GM12878 (cell line): Measurements from ENCODE around the gene ZMIZ1. TPM values are rescaled to one million over a fixed set of nuclear protein-coding genes. Genes with fewer than 3 reads are reported as not detected.

Source experiments
- ATAC-seq: fragments of 200-7000 bp; cut with Tn5 transposase; 3 replicates; pipeline ENCODE4 v1.9.1; 2020; ENCODE audit warnings: mild to moderate bottlenecking, moderate library complexity
- BruUV-seq: library from RNA; stranded (reverse); fragments of 400-500 nt; replicated peaks from 2 replicates; lab custom pipeline; 2021; lab: Mats Ljungman, UMichigan
- CTCF ChIA-PET: fragments of 300-600 bp; sonication (Branson Sonifier 250); formaldehyde crosslinking; extraction: SDS; loops from one replicate; lab custom pipeline; 2021; ENCODE audit warnings: inconsistent platforms; lab: Yijun Ruan, JAX
- POLR2A ChIA-PET: fragments of 350-600 bp; formaldehyde crosslinking; extraction: SDS; loops from one replicate; lab custom pipeline; 2021; ENCODE audit warnings: inconsistent platforms; lab: Charles Lee
- RAD21 ChIA-PET: fragments of 300-600 bp; sonication (Branson Sonifier 250); formaldehyde crosslinking; loops from one replicate; lab custom pipeline; 2023; ENCODE audit warnings: antibody characterized with exemption; ENCODE audit not compliant: unreplicated experiment; lab: Charles Lee
- SMC1A ChIA-PET: fragments of 300-600 bp; sonication (Branson Sonifier 250); formaldehyde crosslinking; loops from one replicate; lab custom pipeline; 2023; ENCODE audit not compliant: unreplicated experiment, uncharacterized antibody; lab: Charles Lee
- DNase-seq: peaks from one replicate; pipeline ENCODE4 v3.0.0-alpha.2; 2011; ENCODE audit warnings: low read depth, low spot score
- FAIRE-seq: peaks from 3 replicates; lab custom pipeline; 2011; peaks lifted over from hg19 to GRCh38; lab: Jason Lieb, UNC
- H2AFZ ChIP-seq: 2 replicates; pipeline ENCODE4 v1.6.0; 2011; ENCODE audit warnings: low read depth, low read length, control low read depth; ENCODE audit not compliant: control insufficient read depth
- H3K27ac ChIP-seq: 2 replicates; pipeline ENCODE4 v1.5.1; 2011; ENCODE audit warnings: control low read depth; ENCODE audit not compliant: control insufficient read depth, insufficient read depth
- H3K27me3 ChIP-seq, 2 experiments: replicated peaks in 1 of 2; 2 replicates each; pipeline versions ENCODE4 v1.6.0 to v1.6.1; 2011; ENCODE audit warnings: low read length in 1 of 2; ENCODE audit not compliant: control insufficient read depth in 2 of 2, insufficient read depth in 2 of 2
- H3K36me3 ChIP-seq, 2 experiments: 2 replicates each; pipeline ENCODE4 v1.5.1; 2011; ENCODE audit warnings: low read length in 1 of 2; ENCODE audit not compliant: control insufficient read depth in 2 of 2, insufficient read depth in 2 of 2
- H3K4me1 ChIP-seq: 2 replicates; pipeline ENCODE4 v1.6.1; 2011; ENCODE audit warnings: mild to moderate bottlenecking, low read length, moderate library complexity, mixed read lengths; ENCODE audit not compliant: control insufficient read depth, insufficient read depth
- H3K4me2 ChIP-seq: 2 replicates; pipeline ENCODE4 v1.6.0; 2011; ENCODE audit warnings: control low read depth; ENCODE audit not compliant: control insufficient read depth, insufficient read depth
- H3K4me3 ChIP-seq: fragments of 200-600 bp; sonication (generic); 2 replicates; pipeline ENCODE4 v1.5.1; 2016
- H3K79me2 ChIP-seq: 2 replicates; pipeline ENCODE4 v1.6.0; 2011; ENCODE audit warnings: low read length; ENCODE audit not compliant: control insufficient read depth, insufficient read depth
- H3K9ac ChIP-seq: 2 replicates; pipeline ENCODE4 v1.8.0; 2011; ENCODE audit warnings: low read length, control low read depth, mixed read lengths; ENCODE audit not compliant: control insufficient read depth, insufficient read depth
- H3K9me3 ChIP-seq: replicated peaks from 3 replicates; pipeline ENCODE4 v1.5.1; 2011; ENCODE audit warnings: mild to moderate bottlenecking, low read length; ENCODE audit not compliant: control insufficient read depth, insufficient read depth
- H4K20me1 ChIP-seq: 2 replicates; pipeline ENCODE4 v1.6.0; 2011; ENCODE audit not compliant: control insufficient read depth, insufficient read depth
- CHD4 ChIP-seq: fragments of 200-600 bp; sonication (generic); IDR thresholded peaks from 2 replicates; pipeline ENCODE4 v1.6.1; 2016; ENCODE audit warnings: mild to moderate bottlenecking
- CREB1 ChIP-seq: IDR thresholded peaks from 2 replicates; pipeline ENCODE4 v1.6.1; 2012; ENCODE audit warnings: low read depth, mild to moderate bottlenecking, inconsistent platforms
- FOXK2 ChIP-seq: fragments of 450-650 bp; IDR thresholded peaks from 2 replicates; pipeline ENCODE4 v1.6.1; 2017; ENCODE audit warnings: mild to moderate bottlenecking, moderate library complexity
- IKZF2 ChIP-seq, 2 experiments: fragments of 450-650 bp; IDR thresholded peaks; 2 replicates each; pipeline ENCODE4 v1.6.1; 2017; ENCODE audit warnings: mild to moderate bottlenecking in 2 of 2, moderate library complexity in 2 of 2
- LARP7 ChIP-seq: fragments of 450-650 bp; IDR thresholded peaks from 2 replicates; pipeline ENCODE4 v1.6.1; 2017; ENCODE audit warnings: mild to moderate bottlenecking
- MXI1 ChIP-seq: fragments of 150-350 bp; IDR thresholded peaks from 2 replicates; pipeline ENCODE4 v1.6.1; 2011; ENCODE audit warnings: low read depth, mild to moderate bottlenecking, inconsistent platforms, low read length, improper control_type of control experiment
- NR2C2 ChIP-seq: IDR thresholded peaks from 2 replicates; pipeline ENCODE4 v1.6.1; 2011; ENCODE audit warnings: borderline replicate concordance, low read depth; ENCODE audit not compliant: control insufficient read depth, insufficient read length
- POLR2AphosphoS2 ChIP-seq: IDR thresholded peaks from 2 replicates; pipeline ENCODE4 v1.6.1; 2011; ENCODE audit warnings: low read depth, mild to moderate bottlenecking, low read length, improper control_type of control experiment, moderate library complexity
- POLR2AphosphoS5 ChIP-seq: IDR thresholded peaks from 2 replicates; pipeline ENCODE4 v1.6.1; 2011; ENCODE audit warnings: mild to moderate bottlenecking, low read length, inconsistent platforms
- POU2F2 ChIP-seq: IDR thresholded peaks from 3 replicates; pipeline ENCODE4 v1.6.1; 2011; ENCODE audit warnings: low read depth, mild to moderate bottlenecking, low read length, borderline replicate concordance
- RBBP5 ChIP-seq: fragments of 200-600 bp; sonication (generic); conservative IDR thresholded peaks from 2 replicates; pipeline ENCODE4 v1.6.1; 2016
- RFX5 ChIP-seq: IDR thresholded peaks from 2 replicates; pipeline ENCODE4 v1.6.1; 2011; ENCODE audit warnings: low read depth, low read length, improper control_type of control experiment
- SREBF1 ChIP-seq: IDR thresholded peaks from 2 replicates; pipeline ENCODE4 v1.6.1; 2012; ENCODE audit warnings: mild to moderate bottlenecking, low read length
- TARDBP ChIP-seq: IDR thresholded peaks from 2 replicates; pipeline ENCODE4 v1.6.1; 2016; ENCODE audit warnings: borderline replicate concordance
- ZNF24 ChIP-seq: fragments of 450-650 bp; IDR thresholded peaks from 2 replicates; pipeline ENCODE4 v1.6.1; 2017; ENCODE audit warnings: antibody characterized with exemption, mild to moderate bottlenecking
- WGBS: methylation state at CpG from one replicate; pipeline ENCODE4 v1.1.6; 2016; ENCODE audit warnings: low lambda C conversion rate; ENCODE audit not compliant: insufficient replicate concordance, insufficient coverage; ENCODE audit errors: missing lambda C conversion rate; 5-methylcytosine and 5-hydroxymethylcytosine counted together
- in situ Hi-C: fragments of 300-500 bp; cut with MboI; formaldehyde crosslinking; loops from 9 replicates; pipeline ENCODE4 v1.14.3; 2018; ENCODE audit warnings: mixed read lengths
- intact Hi-C: fragments of 100-400 bp; cut with micrococcal nuclease; formaldehyde crosslinking; loops from one replicate; pipeline ENCODE4 v1.14.2; 2022; ENCODE audit not compliant: unreplicated experiment
- polyA plus RNA-seq, 11 experiments: library from polyadenylated mRNA; depleted of rRNA in 4 of 11; unstranded in 6 of 11; stranded (reverse) in 5 of 11; fragments of >200 nt; fragmentation: Nextera tagmentation in 4 of 11; fragmentation: Illumina TruSeq in 1 of 11; extraction: Ambion mirVana in 4 of 11; extraction: Trizol in 1 of 11; gene quantifications; 1 replicate in 1 of 11; 2 replicates in 10 of 11; pipeline versions ENCODE4 v1.2.1 to v1.2.3, GENCODE V29; 2011 to 2016; ENCODE audit warnings: inconsistent platforms in 2 of 11, missing spikeins in 2 of 11, low read depth in 1 of 11
- total RNA-seq, 4 experiments: library from RNA; depleted of rRNA in 3 of 4; stranded (reverse); fragments of >200 nt in 3 of 4; fragmentation: Illumina TruSeq in 1 of 4; extraction: Trizol in 1 of 4; gene quantifications; 2 replicates each; pipeline versions ENCODE4 v1.2.1 to v1.2.3, GENCODE V29; 2013 to 2021
- TF ChIP-seq, protein P1 (sequence below), 3 experiments: IDR thresholded peaks in 2 of 3; conservative IDR thresholded peaks in 1 of 3; 2 replicates each; pipeline ENCODE4 v1.5.1; 2011; ENCODE audit warnings: low read depth in 3 of 3, low read length in 3 of 3, mild to moderate bottlenecking in 3 of 3, control low read depth in 2 of 3, moderate library complexity in 2 of 3, inconsistent platforms in 1 of 3, mixed read lengths in 1 of 3; ENCODE audit not compliant: control insufficient read depth in 2 of 3, insufficient read depth in 1 of 3; ENCODE audit errors: extremely low read depth in 1 of 3
- TF ChIP-seq, protein P2 (sequence below): fragments of 450-650 bp; IDR thresholded peaks from 2 replicates; pipeline ENCODE4 v1.6.1; 2017; ENCODE audit warnings: mild to moderate bottlenecking
- TF ChIP-seq, protein P3 (sequence below): fragments of 150-350 bp; IDR thresholded peaks from 2 replicates; pipeline ENCODE4 v1.6.1; 2014; ENCODE audit warnings: mild to moderate bottlenecking, low read depth, low read length

ZMIZ1 gene
- total and polyA plus RNA-seq, 10 of the 15 experiments (the other 5 are each of a cell fraction or from before 2014, with no cell fraction given): 3.1 to 82.3 (median 14.9) TPM

DNA sequence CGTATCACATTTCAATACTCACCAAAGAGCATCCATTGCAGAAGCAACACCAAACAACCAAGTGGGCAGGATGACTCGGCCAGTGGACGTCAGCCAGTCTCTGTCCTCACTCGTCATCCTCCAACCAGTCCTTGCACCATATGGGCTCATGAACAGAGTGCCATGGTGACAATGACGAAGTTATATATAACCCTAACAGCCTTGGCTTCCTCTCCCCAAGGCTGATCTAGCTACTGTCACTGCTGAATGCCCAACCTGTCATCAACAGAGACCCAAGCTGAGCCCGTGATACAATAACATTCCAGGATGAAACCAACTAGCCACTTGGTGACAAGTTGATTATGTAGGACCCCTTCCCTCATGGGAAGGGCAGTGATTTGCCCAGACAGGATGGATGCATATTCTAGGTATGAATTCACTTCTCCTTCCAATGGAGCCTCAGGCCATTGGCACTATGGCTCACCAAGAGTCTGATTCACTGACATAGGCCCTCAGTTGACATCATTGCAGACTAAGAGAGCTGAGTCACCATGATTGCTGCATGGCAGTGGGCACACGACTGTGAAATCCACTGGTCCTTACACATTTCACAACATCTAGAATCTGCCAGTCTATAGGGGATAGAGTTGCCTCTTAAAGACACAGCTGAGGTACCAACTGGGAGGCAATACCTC is 252.2 kb downstream of the ZMIZ1 start (continued):
- TF ChIP-seq NR2C2: no peak
- TF ChIP-seq ZNF24: no peak
- TF ChIP-seq RFX5: no peak
- TF ChIP-seq POLR2AphosphoS2: no peak
- no peak for TF ChIP-seq FOXK2
- TF ChIP-seq, all 136 proteins: peak for 0

DNA sequence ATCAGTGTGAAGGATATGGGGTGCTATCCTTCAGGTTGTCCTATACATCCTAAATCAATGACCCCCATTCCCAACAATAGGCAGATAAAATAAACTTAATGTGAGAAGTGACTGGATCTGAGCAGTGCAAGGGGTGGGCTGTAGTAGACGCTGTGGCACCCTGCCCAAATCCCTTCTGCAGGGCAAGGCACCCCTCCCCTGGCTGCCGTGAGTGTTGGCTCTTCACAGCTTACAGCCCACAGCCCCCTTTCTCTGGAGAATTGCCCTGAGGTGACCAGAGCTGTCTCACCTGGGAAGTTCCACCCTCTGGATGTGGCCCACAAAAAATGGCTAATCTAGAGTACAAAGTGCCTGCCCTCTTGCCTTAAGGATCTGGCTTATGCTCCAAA is 252.7 kb downstream of the ZMIZ1 start:
- Histone ChIP-seq H3K9ac (no peak overlapping the region), H3K27ac (no peak overlapping the region), H3K36me3 (no peaks in the 10 kb centered on the region), H2AFZ (no peak overlapping the region), H3K79me2 (no peaks in the 10 kb centered on the region), H3K27me3 (no peaks in the 10 kb centered on the region), H3K4me1 (peaks cover 48% of the 10 kb centered on the region), H3K4me2 (no peak overlapping the region), H3K9me3 (no peaks in the 10 kb centered on the region; the same call in 2 of the 3 replicates), H4K20me1 (no peaks in the 10 kb centered on the region), H3K4me3 (no peak overlapping the region)
- SMC1A ChIA-PET: interaction anchor here (0.8 to 3.5 kb wide), 9 partner anchors 10 to 81 kb away, joined by 3 to 17 read pairs (median 4); no protein-coding TSS in a partner anchor
- CTCF ChIA-PET: interaction anchor here (0.6 to 0.8 kb wide), 2 partner anchors 27 to 124 kb away, joined by 3 read pairs; partner anchors contain the start of gene ZCCHC24
- no peak for DNase-seq
- WGBS: 91% methylated on average over 2 of the region's 2 CpGs
- no peak for ATAC-seq
- no TSS peak for BruUV-seq
- intact Hi-C loops: no loop called here
- POLR2A ChIA-PET: interaction anchor here (0.6 to 2.3 kb wide), 3 partner anchors 9 to 62 kb away, joined by 5 to 11 read pairs (median 7); no protein-coding TSS in a partner anchor
- RAD21 ChIA-PET: no interaction called here
- in situ Hi-C loops: no loop called here
- TF ChIP-seq POLR2AphosphoS5 (no peak), POU2F2 (no peak), RBBP5 (no peak), IKZF2 (IDR thresholded peaks at IDR 0.05) (no peak), CHD4 (no peak), SREBF1 (no peak), TARDBP (no peak), LARP7 (no peak), MXI1 (no peak), CREB1 (no peak)
- TF ChIP-seq, protein P1, sequence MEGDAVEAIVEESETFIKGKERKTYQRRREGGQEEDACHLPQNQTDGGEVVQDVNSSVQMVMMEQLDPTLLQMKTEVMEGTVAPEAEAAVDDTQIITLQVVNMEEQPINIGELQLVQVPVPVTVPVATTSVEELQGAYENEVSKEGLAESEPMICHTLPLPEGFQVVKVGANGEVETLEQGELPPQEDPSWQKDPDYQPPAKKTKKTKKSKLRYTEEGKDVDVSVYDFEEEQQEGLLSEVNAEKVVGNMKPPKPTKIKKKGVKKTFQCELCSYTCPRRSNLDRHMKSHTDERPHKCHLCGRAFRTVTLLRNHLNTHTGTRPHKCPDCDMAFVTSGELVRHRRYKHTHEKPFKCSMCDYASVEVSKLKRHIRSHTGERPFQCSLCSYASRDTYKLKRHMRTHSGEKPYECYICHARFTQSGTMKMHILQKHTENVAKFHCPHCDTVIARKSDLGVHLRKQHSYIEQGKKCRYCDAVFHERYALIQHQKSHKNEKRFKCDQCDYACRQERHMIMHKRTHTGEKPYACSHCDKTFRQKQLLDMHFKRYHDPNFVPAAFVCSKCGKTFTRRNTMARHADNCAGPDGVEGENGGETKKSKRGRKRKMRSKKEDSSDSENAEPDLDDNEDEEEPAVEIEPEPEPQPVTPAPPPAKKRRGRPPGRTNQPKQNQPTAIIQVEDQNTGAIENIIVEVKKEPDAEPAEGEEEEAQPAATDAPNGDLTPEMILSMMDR (IDR thresholded peaks at IDR 0.05 in 2 of 3, conservative IDR thresholded peaks at IDR 0.05 in 1 of 3; ENCODE audit: control insufficient read depth in 2 of 3, extremely low read depth in 1 of 3, insufficient read depth in 1 of 3, low read depth in 3 of 3, low read length in 3 of 3): no peak
- TF ChIP-seq, protein P2, sequence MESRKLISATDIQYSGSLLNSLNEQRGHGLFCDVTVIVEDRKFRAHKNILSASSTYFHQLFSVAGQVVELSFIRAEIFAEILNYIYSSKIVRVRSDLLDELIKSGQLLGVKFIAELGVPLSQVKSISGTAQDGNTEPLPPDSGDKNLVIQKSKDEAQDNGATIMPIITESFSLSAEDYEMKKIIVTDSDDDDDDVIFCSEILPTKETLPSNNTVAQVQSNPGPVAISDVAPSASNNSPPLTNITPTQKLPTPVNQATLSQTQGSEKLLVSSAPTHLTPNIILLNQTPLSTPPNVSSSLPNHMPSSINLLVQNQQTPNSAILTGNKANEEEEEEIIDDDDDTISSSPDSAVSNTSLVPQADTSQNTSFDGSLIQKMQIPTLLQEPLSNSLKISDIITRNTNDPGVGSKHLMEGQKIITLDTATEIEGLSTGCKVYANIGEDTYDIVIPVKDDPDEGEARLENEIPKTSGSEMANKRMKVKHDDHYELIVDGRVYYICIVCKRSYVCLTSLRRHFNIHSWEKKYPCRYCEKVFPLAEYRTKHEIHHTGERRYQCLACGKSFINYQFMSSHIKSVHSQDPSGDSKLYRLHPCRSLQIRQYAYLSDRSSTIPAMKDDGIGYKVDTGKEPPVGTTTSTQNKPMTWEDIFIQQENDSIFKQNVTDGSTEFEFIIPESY: no peak
- TF ChIP-seq, protein P3, sequence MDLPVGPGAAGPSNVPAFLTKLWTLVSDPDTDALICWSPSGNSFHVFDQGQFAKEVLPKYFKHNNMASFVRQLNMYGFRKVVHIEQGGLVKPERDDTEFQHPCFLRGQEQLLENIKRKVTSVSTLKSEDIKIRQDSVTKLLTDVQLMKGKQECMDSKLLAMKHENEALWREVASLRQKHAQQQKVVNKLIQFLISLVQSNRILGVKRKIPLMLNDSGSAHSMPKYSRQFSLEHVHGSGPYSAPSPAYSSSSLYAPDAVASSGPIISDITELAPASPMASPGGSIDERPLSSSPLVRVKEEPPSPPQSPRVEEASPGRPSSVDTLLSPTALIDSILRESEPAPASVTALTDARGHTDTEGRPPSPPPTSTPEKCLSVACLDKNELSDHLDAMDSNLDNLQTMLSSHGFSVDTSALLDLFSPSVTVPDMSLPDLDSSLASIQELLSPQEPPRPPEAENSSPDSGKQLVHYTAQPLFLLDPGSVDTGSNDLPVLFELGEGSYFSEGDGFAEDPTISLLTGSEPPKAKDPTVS: no peak
- FAIRE-seq: no peak
